Mesangial cell (primary cell): Measurements from ENCODE around the gene THEMIS. TPM values are rescaled to one million over a fixed set of nuclear protein-coding genes. Genes with fewer than 3 reads are reported as not detected.

Source experiments
- total RNA-seq: library from RNA; depleted of rRNA; stranded (reverse); fragments of >200 nt; gene quantifications from 2 replicates; pipeline ENCODE4 v1.2.3, GENCODE V29; 2015

THEMIS gene
- not detected in 2 replicates for total RNA-seq

GRCh38 chr6:127900935-127901334 is at the start of gene THEMIS:
TSS of gene THEMIS (minus strand) at chr6:127901058. CDS start at chr6:127900932, 126 bp downstream.

